Aorta (tissue), 5 donors: ENCODE data around the gene ATRAID. TPM values are rescaled to one million over a fixed set of nuclear protein-coding genes. Genes with fewer than 3 reads are reported as not detected.

Source experiments
- ATAC-seq: fragments of 200-7000 bp; cut with Tn5 transposase; one replicate; pipeline ENCODE4 v1.9.1; 2022; ENCODE audit warnings: moderate library complexity; ENCODE audit not compliant: low FRiP score
- DNase-seq, 2 donors: peaks; one replicate each; pipeline ENCODE4 v3.0.0-alpha.2; 2020
- H3K27ac ChIP-seq, 2 donors: one replicate each; pipeline ENCODE4 v1.5.1; 2013; ENCODE audit warnings: low read length in 2 of 2, mild to moderate bottlenecking in 2 of 2, moderate library complexity in 2 of 2, control low read depth in 1 of 2, inconsistent platforms in 1 of 2, low read depth in 1 of 2
- H3K27me3 ChIP-seq, 2 donors: one replicate each; pipeline ENCODE4 v1.6.1; 2013; ENCODE audit warnings: control low read depth in 1 of 2, low read length in 1 of 2, mild to moderate bottlenecking in 1 of 2, moderate library complexity in 1 of 2; ENCODE audit not compliant: insufficient read depth in 2 of 2, control insufficient read depth in 1 of 2
- H3K36me3 ChIP-seq, 2 donors: one replicate each; pipeline ENCODE4 v1.6.1; 2013; ENCODE audit warnings: control low read depth in 1 of 2, low read length in 1 of 2, mild to moderate bottlenecking in 1 of 2; ENCODE audit not compliant: insufficient read depth in 2 of 2, control insufficient read depth in 1 of 2
- H3K4me1 ChIP-seq, 2 donors: one replicate each; pipeline ENCODE4 v1.6.1; 2013; ENCODE audit warnings: low read length in 2 of 2, control low read depth in 1 of 2, mild to moderate bottlenecking in 1 of 2, moderate library complexity in 1 of 2; ENCODE audit not compliant: insufficient read depth in 2 of 2, control insufficient read depth in 1 of 2
- H3K4me3 ChIP-seq, 2 donors: one replicate each; pipeline ENCODE4 v1.5.1; 2013; ENCODE audit warnings: low read length in 2 of 2, control low read depth in 1 of 2, mild to moderate bottlenecking in 1 of 2
- H3K9me3 ChIP-seq: one replicate; pipeline ENCODE4 v1.6.1; 2013; ENCODE audit warnings: mild to moderate bottlenecking, low read length; ENCODE audit not compliant: control insufficient read depth
- WGBS, 2 donors: extraction: QIAGEN DNeasy Blood & Tissue Kit; methylation state at CpG; one replicate each; pipeline ENCODE4 v1.1.7; 2013; 5-methylcytosine and 5-hydroxymethylcytosine counted together
- intact Hi-C, 2 donors: fragments of 100-400 bp; cut with DNase I; formaldehyde crosslinking; loops; one replicate each; pipeline versions ENCODE4 v1.14.2 to v1.15.0; 2022
- polyA plus RNA-seq, 2 donors: library from polyadenylated mRNA; stranded (reverse); fragments of 200-250 nt; gene quantifications; one replicate each; pipeline ENCODE4 v1.2.3, GENCODE V29; 2013
- total RNA-seq, 2 donors: library from RNA; stranded (reverse); fragmentation: NEBNext Ultra II Directional; extraction: Animal tissue kit (Norgen Biotek cat#: 25700); gene quantifications; one replicate each; pipeline ENCODE4 v1.2.1, GENCODE V29; 2021
- donor health status: healthy with polysubstance abuse.
- donor health status: Bipolar disorder and iron deficiency.
- donor health status: DM: no; HTN: no; CAD: no.
- donor health status: DM: no; HTN: no; CAD: no.
- donor health status: DM: yes; HTN: yes; CAD: no.

Gene ATRAID
- total and polyA plus RNA-seq, 4 donors = 66.9 to 176 (median 119) TPM

- Histone ChIP-seq H3K4me3 (no peak overlapping the region), H3K4me1 (no peaks in the 10 kb centered on the region), H3K9me3 (no peaks in the 10 kb centered on the region), H3K36me3 (peaks cover 3 to 20% of the 10 kb centered on the region in 2 donors), H3K27ac (no peak overlapping the region), H3K27me3 (no peaks in the 10 kb centered on the region)
- ATAC-seq (no peak), DNase-seq (peak in 1 of 2 donors; percentile 29)
- WGBS, 2 donors = 96 to 97% methylated on average over 8 of the region's 8 CpGs
- intact Hi-C loops = no loop called here
Observed at GRCh38 chr2:27238976-27239375, 27.1 kb downstream of the ATRAID start.

GRCh38 chr2:27240406-27240805 lies 28.6 kb downstream of the ATRAID start:
- intact Hi-C loops = no loop called here
- DNase-seq (peak in 1 of 2 donors; percentile 16), ATAC-seq (no peak)
- Histone ChIP-seq H3K36me3 (peaks cover 0 to 13% of the 10 kb centered on the region in 2 donors), H3K4me1 (no peaks in the 10 kb centered on the region), H3K9me3 (no peaks in the 10 kb centered on the region), H3K27ac (no peak overlapping the region), H3K27me3 (no peaks in the 10 kb centered on the region), H3K4me3 (no peak overlapping the region)
- WGBS, 2 donors = 87 to 91% methylated on average over 9 of the region's 9 CpGs

- intact Hi-C loops = no loop called here
- Histone ChIP-seq H3K27me3 (no peaks in the 10 kb centered on the region), H3K4me1 (no peaks in the 10 kb centered on the region), H3K36me3 (peaks cover 0 to 13% of the 10 kb centered on the region in 2 donors), H3K9me3 (no peaks in the 10 kb centered on the region), H3K27ac (no peak overlapping the region), H3K4me3 (no peak overlapping the region)
- WGBS, 2 donors = 86 to 87% methylated on average over 24 of the region's 24 CpGs
- ATAC-seq = no peak
- no peak for DNase-seq
Observed at GRCh38 chr2:27241761-27242613, 30.1 kb downstream of the ATRAID start.

GRCh38 chr2:27242614-27242951 lies 30.7 kb downstream of the ATRAID start:
- no peaks in the 10 kb centered on the region for H3K4me1 ChIP-seq
- no peaks in the 10 kb centered on the region for H3K9me3 ChIP-seq
- H3K27ac ChIP-seq = no peak overlapping the region
- H3K4me3 ChIP-seq = no peak overlapping the region
- no peaks in the 10 kb centered on the region for H3K27me3 ChIP-seq
- WGBS, 2 donors = 97% methylated on average over 16 of the region's 16 CpGs
- peaks cover 0 to 13% of the 10 kb centered on the region in 2 donors for H3K36me3 ChIP-seq
- no peak for DNase-seq
- ATAC-seq = no peak
- intact Hi-C loops = no loop called here

- H3K36me3 ChIP-seq = peaks cover 0 to 10% of the 10 kb centered on the region in 2 donors
- WGBS, 2 donors = 87 to 88% methylated on average over 19 of the region's 19 CpGs
- DNase-seq (peak in 1 of 2 donors; percentile 31), ATAC-seq (no peak)
- no peak overlapping the region for H3K27ac ChIP-seq
- H3K27me3 ChIP-seq = no peaks in the 10 kb centered on the region
- no peaks in the 10 kb centered on the region for H3K4me1 ChIP-seq
- H3K4me3 ChIP-seq = no peak overlapping the region
- intact Hi-C loops = no loop called here
- no peaks in the 10 kb centered on the region for H3K9me3 ChIP-seq
Observed at GRCh38 chr2:27243391-27244130, 31.7 kb downstream of the ATRAID start.

- no peaks in the 10 kb centered on the region for H3K9me3 ChIP-seq
- DNase-seq = no peak
- ATAC-seq = no peak
- intact Hi-C loops = no loop called here
- peaks cover 0 to 8% of the 10 kb centered on the region in 2 donors for H3K36me3 ChIP-seq
- WGBS, 2 donors = 74 to 76% methylated on average over 10 of the region's 10 CpGs
- no peak overlapping the region for H3K27ac ChIP-seq
- no peak overlapping the region for H3K4me3 ChIP-seq
- H3K4me1 ChIP-seq = peaks cover 0 to 3% of the 10 kb centered on the region in 2 donors
- no peaks in the 10 kb centered on the region for H3K27me3 ChIP-seq
Observed at GRCh38 chr2:27245116-27245515, 33.3 kb downstream of the ATRAID start.

- no peak overlapping the region for H3K27ac ChIP-seq
- intact Hi-C loops = no loop called here
- H3K4me1 ChIP-seq = peaks cover 0 to 3% of the 10 kb centered on the region in 2 donors
- 26 to 38% methylated on average over 4 of the region's 4 CpGs for WGBS, 2 donors
- DNase-seq (peak in 1 of 2 donors; percentile 5), ATAC-seq (no peak)
- H3K9me3 ChIP-seq = no peaks in the 10 kb centered on the region
- H3K27me3 ChIP-seq = no peaks in the 10 kb centered on the region
- H3K36me3 ChIP-seq = peaks cover 0 to 5% of the 10 kb centered on the region in 2 donors
- H3K4me3 ChIP-seq = no peak overlapping the region
Observed at GRCh38 chr2:27245626-27246025, 33.8 kb downstream of the ATRAID start.

- intact Hi-C loops = no loop called here
- 74 to 87% methylated on average over 4 of the region's 4 CpGs for WGBS, 2 donors
- Histone ChIP-seq H3K4me3 (no peak overlapping the region), H3K36me3 (peaks cover 0 to under 1% of the 10 kb centered on the region in 2 donors), H3K4me1 (peaks cover 0 to 3% of the 10 kb centered on the region in 2 donors), H3K27me3 (no peaks in the 10 kb centered on the region), H3K9me3 (no peaks in the 10 kb centered on the region), H3K27ac (no peak overlapping the region)
- DNase-seq (no peak), ATAC-seq (no peak)
Observed at GRCh38 chr2:27247893-27248292, 36.1 kb downstream of the ATRAID start.
